Hepatocyte (in vitro differentiated cells): ENCODE data around the gene ANKRD2. TPM values are rescaled to one million over a fixed set of nuclear protein-coding genes. Genes with fewer than 3 reads are reported as not detected.

Experiments used
- DNase-seq: peaks from one replicate; pipeline ENCODE4 v3.0.0-alpha.2; 2016; ENCODE audit warnings: low spot score
- H2AFZ ChIP-seq: fragments of 200-600 bp; sonication (generic); 2 replicates; pipeline ENCODE4 v1.6.0; 2016; ENCODE audit warnings: antibody characterized with exemption, mild to moderate bottlenecking
- H3K27ac ChIP-seq: fragments of 200-600 bp; sonication (generic); 2 replicates; pipeline ENCODE4 v1.5.1; 2016; ENCODE audit warnings: mild to moderate bottlenecking
- H3K27me3 ChIP-seq: fragments of 200-600 bp; sonication (generic); 2 replicates; pipeline ENCODE4 v1.6.1; 2016
- H3K36me3 ChIP-seq: fragments of 200-600 bp; sonication (generic); replicated peaks from 2 replicates; pipeline ENCODE4 v1.5.1; 2016; ENCODE audit warnings: low read depth; ENCODE audit not compliant: insufficient read depth
- H3K4me1 ChIP-seq: fragments of 200-600 bp; sonication (generic); 2 replicates; pipeline ENCODE4 v1.5.1; 2016; ENCODE audit warnings: mild to moderate bottlenecking, moderate library complexity; ENCODE audit not compliant: insufficient read depth
- H3K4me2 ChIP-seq: fragments of 200-600 bp; sonication (generic); 2 replicates; pipeline ENCODE4 v1.6.0; 2016
- H3K4me3 ChIP-seq: fragments of 200-600 bp; sonication (generic); 2 replicates; pipeline ENCODE4 v1.5.1; 2016; ENCODE audit warnings: mild to moderate bottlenecking
- H3K79me2 ChIP-seq: fragments of 200-600 bp; sonication (generic); 2 replicates; pipeline ENCODE4 v1.6.0; 2017; ENCODE audit warnings: mild to moderate bottlenecking
- H3K9me2 ChIP-seq: fragments of 200-600 bp; sonication (generic); replicated peaks from 2 replicates; pipeline ENCODE4 v1.6.0; 2017; ENCODE audit warnings: mild to moderate bottlenecking; ENCODE audit not compliant: insufficient read depth
- H3K9me3 ChIP-seq: fragments of 200-600 bp; sonication (generic); 2 replicates; pipeline ENCODE4 v1.5.1; 2016; ENCODE audit warnings: low read depth, mild to moderate bottlenecking
- H4K20me1 ChIP-seq: fragments of 200-600 bp; sonication (generic); 2 replicates; pipeline ENCODE4 v1.6.0; 2016; ENCODE audit warnings: mild to moderate bottlenecking; ENCODE audit not compliant: insufficient read depth, poor library complexity, severe bottlenecking
- EZH2 ChIP-seq: fragments of 200-600 bp; sonication (generic); IDR thresholded peaks from 2 replicates; pipeline ENCODE4 v1.6.1; 2016; ENCODE audit warnings: antibody characterized with exemption, mild to moderate bottlenecking, borderline replicate concordance
- EZH2phosphoT487 ChIP-seq: fragments of 200-600 bp; sonication (generic); IDR thresholded peaks from one replicate; pipeline ENCODE4 v1.6.1; 2018; ENCODE audit warnings: antibody characterized with exemption, mild to moderate bottlenecking, low read depth, moderate library complexity; ENCODE audit not compliant: unreplicated experiment, severe bottlenecking
- WGBS: methylation state at CpG from one replicate; pipeline ENCODE4 v1.1.6; 2016; ENCODE audit warnings: low lambda C conversion rate; ENCODE audit errors: missing lambda C conversion rate; 5-methylcytosine and 5-hydroxymethylcytosine counted together
- polyA plus RNA-seq: library from polyadenylated mRNA; unstranded; fragments of >200 nt; fragmentation: Nextera tagmentation; extraction: Ambion mirVana; gene quantifications from 2 replicates; pipeline ENCODE4 v1.2.1, GENCODE V29; 2016
- total RNA-seq: library from RNA; depleted of rRNA; stranded (reverse); fragments of >200 nt; gene quantifications from 2 replicates; pipeline ENCODE4 v1.2.3, GENCODE V29; 2014
- TF ChIP-seq, protein P1 (sequence below): fragments of 200-600 bp; sonication (generic); IDR thresholded peaks from 2 replicates; pipeline ENCODE4 v1.5.1; 2016; ENCODE audit warnings: antibody characterized with exemption, mild to moderate bottlenecking; ENCODE audit not compliant: poor library complexity

The ANKRD2 gene
- total and polyA plus RNA-seq, 2 experiments from 2014 or later = not detected

DNA sequence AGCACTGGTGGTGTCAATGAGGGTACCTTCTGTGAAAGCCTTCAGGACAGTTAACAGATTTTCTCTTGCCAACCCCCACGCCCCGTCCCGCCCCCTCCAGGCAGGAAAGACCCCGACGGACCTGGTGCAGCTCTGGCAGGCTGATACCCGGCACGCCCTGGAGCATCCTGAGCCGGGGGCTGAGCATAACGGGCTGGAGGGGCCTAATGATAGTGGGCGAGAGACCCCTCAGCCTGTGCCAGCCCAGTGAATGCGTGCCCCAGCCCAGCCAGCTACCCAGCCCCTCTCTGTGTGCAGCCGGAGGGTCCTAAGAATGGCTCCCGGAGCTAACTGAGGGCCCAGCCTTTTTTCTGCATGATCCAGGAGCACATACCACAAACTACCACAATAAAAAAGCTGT lies 10.9 kb downstream of the ANKRD2 start:
- Histone ChIP-seq H3K79me2 (no peaks in the 10 kb centered on the region), H3K4me3 (no peak overlapping the region), H3K9me3 (no peaks in the 10 kb centered on the region), H3K36me3 (no peaks in the 10 kb centered on the region), H3K4me1 (peaks cover 4% of the 10 kb centered on the region), H3K27ac (no peak overlapping the region), H3K4me2 (no peak overlapping the region), H3K27me3 (no peaks in the 10 kb centered on the region), H2AFZ (no peak overlapping the region), H4K20me1 (no peaks in the 10 kb centered on the region), H3K9me2 (no peaks in the 10 kb centered on the region)
- DNase-seq = no peak
- TF ChIP-seq EZH2 (no peak), EZH2phosphoT487 (no peak)
- TF ChIP-seq, protein P1, sequence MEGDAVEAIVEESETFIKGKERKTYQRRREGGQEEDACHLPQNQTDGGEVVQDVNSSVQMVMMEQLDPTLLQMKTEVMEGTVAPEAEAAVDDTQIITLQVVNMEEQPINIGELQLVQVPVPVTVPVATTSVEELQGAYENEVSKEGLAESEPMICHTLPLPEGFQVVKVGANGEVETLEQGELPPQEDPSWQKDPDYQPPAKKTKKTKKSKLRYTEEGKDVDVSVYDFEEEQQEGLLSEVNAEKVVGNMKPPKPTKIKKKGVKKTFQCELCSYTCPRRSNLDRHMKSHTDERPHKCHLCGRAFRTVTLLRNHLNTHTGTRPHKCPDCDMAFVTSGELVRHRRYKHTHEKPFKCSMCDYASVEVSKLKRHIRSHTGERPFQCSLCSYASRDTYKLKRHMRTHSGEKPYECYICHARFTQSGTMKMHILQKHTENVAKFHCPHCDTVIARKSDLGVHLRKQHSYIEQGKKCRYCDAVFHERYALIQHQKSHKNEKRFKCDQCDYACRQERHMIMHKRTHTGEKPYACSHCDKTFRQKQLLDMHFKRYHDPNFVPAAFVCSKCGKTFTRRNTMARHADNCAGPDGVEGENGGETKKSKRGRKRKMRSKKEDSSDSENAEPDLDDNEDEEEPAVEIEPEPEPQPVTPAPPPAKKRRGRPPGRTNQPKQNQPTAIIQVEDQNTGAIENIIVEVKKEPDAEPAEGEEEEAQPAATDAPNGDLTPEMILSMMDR = no peak
- 92% methylated on average over 11 of the region's 13 CpGs for WGBS

DNA sequence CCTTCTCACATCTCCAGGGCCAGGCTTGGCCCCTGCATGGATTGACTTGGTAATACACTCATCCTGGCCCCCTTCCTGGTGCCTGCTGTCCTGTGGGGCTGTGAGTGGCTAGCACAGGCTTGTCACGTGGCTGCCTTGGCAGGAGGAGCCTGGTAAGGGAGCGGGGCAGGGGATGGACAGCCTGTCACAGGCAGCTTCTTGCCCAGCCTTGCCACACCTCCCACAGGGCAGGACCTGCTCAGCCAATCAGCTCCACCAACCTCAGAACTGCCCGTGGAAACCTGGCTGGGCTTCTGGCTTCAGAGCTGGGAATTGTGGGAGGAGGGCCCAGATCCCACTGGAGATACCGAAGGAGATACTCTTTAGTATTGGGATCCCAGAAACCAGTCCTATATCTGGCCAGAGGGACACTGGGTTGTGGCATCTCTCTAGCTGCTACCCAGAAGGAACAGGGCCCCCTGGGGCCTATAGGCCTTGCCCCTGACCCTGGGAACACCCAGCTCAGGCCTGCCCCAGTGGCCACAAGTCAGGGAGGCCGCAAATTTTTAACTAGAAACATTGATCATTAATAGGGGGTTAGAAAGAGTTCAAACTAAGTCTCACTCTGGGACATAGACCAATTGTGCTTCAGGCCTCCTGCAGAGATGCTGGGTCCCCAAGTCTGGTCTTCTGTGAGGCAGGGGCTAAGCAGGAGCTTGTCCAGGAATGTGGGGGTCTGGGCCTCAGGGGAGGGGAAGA lies 11.7 kb downstream of the ANKRD2 start, which contains the start of gene HOGA1:
TSS of gene HOGA1 (plus strand) at position 330 of the 738 bp plus-strand sequence. CDS start at position 645, 315 bp downstream.
- Histone ChIP-seq H3K4me3 (no peak within 1 kb of the TSS), H3K9me3 (no peaks in the 10 kb centered on the region), H3K9me2 (no peaks in the 10 kb centered on the region), H3K27me3 (no peaks in the 10 kb centered on the region), H3K36me3 (no peaks in the 10 kb centered on the region), H4K20me1 (no peaks in the 10 kb centered on the region), H2AFZ (no peak within 1 kb of the TSS), H3K27ac (peak within 1 kb of the TSS; percentile 63), H3K79me2 (no peaks in the 10 kb centered on the region), H3K4me2 (no peak within 1 kb of the TSS), H3K4me1 (peaks cover 4% of the 10 kb centered on the region)
- WGBS = 65% methylated on average over 5 of the region's 5 CpGs
- DNase-seq = peak; percentile 68
- TF ChIP-seq EZH2phosphoT487 = no peak
- TF ChIP-seq, protein P1 = no peak
- TF ChIP-seq EZH2 = no peak

DNA sequence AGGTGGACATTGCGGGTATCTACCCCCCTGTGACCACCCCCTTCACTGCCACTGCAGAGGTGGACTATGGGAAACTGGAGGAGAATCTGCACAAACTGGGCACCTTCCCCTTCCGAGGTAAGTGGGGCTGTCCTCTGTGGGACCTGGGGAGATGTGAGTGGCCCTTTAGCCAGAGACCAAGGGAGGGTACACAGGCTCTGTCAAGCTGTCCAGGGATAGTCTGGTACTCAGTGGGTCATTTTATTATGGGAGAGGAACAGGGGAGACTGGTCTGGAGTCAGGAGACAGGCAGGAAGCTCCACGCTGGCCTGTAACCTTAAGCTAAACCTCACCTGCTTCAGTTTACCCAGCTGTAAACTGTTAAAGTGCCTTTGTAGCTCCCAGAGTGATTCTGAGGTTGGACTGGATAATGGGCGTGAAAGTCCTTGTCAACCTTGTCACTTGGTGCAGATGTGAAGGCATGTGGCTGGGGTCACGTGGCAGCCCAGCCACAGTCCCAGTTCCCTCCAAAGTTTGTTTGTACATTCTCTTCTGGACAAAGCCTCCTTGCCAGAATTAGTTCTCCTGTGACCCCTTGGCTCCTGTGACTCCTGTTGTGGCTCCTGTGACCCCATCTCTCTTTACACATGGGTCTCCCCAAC lies 12.3 kb downstream of the ANKRD2 start:
- Histone ChIP-seq H3K27me3 (no peaks in the 10 kb centered on the region), H3K4me3 (no peak overlapping the region), H3K79me2 (no peaks in the 10 kb centered on the region), H3K4me2 (no peak overlapping the region), H4K20me1 (no peaks in the 10 kb centered on the region), H3K27ac (no peak overlapping the region), H3K36me3 (no peaks in the 10 kb centered on the region), H2AFZ (no peak overlapping the region), H3K9me3 (no peaks in the 10 kb centered on the region), H3K9me2 (no peaks in the 10 kb centered on the region), H3K4me1 (peaks cover 4% of the 10 kb centered on the region)
- WGBS = 87% methylated on average over 5 of the region's 5 CpGs
- TF ChIP-seq EZH2 (no peak), EZH2phosphoT487 (no peak)
- TF ChIP-seq, protein P1 = no peak
- no peak for DNase-seq
